Activated CD4-positive, alpha-beta T cell treated with anti-CD3 and anti-CD28 coated beads, Interleukin-2, amount 50 U/mL, for 4 hours (primary cell): ENCODE data around the gene HTR4.

ENCODE experiments used
- DNase-seq, 2 experiments: peaks; one replicate each; pipeline ENCODE4 v3.0.0-alpha.2; 2020

The HTR4 gene

DNA sequence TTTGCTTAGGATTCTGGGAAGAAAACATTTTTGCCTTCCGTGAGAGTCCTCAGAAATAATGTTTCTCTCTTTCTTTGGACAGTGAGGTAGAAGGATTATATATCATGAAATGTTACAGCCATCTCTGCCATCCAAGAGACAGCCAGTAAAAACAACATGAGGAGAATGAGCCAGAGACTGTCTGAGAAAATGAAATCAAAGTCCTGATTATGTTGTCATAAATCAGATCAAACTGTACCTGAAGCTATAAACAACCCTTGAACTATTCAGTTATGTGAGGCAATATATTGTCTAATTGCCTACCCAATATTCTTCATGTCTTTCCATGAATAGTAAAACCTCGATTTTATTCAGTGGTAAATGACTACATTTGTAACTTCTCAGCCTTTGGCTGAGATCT, 9.2 kb upstream of the HTR4 start:
- DNase-seq: no peak

DNA sequence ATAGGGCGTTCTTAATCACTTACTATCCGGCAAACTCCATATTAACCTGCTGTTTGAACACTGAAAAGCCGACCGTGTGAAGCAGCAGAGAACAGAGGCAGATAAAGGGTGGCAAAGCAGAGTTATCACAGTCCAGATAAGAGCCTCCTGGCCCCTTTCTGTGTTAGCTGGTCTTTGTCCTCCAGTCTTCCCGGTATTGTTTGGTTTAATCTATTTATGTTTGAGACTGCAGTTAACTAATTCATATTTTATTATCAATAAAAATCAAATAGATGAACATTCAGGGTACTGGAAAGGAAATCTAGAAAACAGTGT, 6.0 kb upstream of the HTR4 start:
- DNase-seq: no peak

DNA sequence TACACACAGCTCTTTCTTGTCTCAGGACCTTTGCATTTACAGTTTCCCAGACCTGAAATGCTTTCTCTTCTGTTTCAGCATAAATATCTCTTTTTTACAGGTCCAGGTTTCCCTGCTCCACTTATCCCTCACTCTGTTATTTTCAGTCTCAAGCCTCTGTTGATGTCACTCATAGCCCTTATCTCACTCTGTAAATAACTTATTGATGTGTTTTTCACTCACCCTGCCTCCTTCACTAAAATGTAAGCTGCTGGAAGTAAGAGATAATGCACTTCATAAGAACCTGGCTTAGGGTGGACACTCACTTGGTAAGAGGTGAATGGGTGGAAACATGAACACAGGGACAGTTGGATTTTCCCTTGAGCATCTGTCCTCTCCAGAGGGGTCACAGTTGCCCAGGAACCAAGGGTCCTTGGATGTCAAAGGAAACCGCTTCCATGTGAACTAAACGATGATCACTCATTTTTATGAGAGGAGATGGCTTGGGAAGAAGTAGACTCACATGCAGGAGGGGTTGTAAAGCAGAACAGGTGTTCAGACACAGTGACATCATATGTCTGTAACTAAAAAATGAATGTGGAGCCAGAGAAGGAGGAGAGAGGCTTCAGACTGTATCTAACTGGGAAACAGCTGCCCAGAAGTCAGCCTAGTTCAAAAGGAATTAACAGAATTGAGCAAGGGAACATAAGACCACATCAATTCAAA, 5.5 kb upstream of the HTR4 start:
- no peak for DNase-seq

DNA sequence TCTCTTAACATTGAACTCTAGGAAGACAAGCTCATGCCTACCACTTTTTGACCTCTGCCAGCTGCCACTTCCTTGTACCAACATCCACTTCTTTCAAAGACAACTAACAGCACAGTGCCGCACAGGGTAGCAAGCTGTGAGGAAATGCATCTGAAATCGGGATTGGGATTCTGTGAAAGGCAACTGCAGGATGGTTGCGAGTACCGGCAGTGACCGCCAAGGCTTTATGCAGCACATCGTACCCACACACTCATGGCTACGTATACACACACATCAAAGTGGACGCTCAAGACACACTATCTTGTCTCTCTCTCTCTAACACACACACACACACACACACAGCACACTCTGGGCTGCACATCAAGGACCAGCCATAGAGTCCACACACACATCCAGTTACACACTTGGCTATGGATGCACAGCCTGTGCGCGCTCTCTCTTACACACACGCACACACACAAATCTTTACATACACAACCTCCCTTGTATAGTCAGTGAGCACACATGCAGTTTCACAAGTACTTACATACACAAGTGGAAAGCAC, 964 bp downstream of the HTR4 start:
- no peak for DNase-seq

DNA sequence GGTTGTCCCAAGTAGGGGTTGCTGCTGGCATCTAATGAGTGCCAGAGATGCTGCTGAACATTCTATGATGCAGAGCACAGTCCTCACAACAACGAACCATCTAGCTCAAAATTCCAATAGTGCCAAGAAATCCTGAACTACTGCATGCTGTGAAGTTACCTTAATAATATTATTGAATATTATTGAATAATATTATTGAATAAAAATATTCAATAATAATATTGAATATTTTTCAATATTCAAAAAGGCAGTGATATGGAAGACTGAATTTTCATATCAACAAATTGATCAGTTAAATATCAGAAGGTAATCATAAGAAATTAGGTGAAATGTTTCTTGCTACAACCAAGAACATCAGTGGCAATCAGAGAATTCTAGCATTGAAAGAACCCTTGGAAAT, 2.8 kb downstream of the HTR4 start:
- no peak for DNase-seq

DNA sequence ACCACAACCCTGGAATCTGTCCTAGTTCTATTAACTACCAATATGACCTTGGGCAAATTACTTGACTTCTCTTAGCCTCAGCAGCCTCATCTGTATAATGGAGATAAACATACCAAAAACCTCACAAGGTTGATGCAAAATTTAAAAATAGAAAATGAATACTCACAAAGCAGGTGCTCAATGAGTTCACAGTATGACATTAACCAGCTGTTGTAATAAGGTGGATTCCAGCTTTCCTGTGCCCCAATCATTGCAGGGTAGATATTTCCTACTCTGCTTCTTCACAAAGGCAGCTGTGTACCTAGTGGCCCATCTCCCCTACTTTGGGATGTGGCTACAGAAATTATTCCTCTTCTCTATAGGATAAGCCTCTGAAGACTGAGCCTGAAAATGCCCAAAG, 8.8 kb downstream of the HTR4 start:
- DNase-seq: no peak

DNA sequence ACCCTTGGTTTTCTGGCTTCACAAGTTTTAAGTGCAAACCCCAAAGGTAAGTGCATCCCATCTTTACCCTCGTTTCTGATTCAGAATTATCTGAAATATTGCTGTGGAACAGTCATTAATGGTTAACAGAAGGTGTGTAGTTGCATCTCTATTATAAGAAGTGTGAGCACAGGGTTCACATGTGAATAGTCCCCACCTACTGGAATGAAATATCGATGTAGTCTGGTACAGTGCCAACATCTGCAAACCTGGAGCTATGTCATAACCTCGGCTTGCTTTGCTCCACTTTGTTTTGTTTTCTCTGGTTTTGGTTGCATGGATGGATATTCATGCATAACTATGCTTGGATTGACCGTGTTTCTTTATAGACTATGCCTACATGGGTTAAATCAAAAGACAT, 12.6 kb downstream of the HTR4 start:
- no peak for DNase-seq

DNA sequence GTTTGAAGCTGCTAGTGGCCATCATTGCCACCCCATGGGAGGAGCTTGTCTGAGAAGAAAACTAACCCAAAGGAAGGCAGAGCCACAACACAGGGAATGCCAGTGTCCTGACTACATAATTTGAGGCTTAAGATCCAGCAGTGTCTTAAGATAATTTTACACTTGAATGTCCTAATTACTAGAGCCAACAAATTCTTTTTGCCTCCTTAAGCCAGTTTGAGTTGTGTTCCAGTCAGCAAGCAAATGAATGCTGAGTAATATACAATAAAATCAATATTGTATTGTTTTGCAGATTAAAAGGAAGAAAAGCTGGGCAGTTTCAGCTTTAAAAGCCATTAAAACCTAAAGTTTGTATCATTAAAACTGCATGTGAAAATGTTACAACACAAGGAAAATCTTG, 13.9 kb downstream of the HTR4 start:
- DNase-seq: no peak

DNA sequence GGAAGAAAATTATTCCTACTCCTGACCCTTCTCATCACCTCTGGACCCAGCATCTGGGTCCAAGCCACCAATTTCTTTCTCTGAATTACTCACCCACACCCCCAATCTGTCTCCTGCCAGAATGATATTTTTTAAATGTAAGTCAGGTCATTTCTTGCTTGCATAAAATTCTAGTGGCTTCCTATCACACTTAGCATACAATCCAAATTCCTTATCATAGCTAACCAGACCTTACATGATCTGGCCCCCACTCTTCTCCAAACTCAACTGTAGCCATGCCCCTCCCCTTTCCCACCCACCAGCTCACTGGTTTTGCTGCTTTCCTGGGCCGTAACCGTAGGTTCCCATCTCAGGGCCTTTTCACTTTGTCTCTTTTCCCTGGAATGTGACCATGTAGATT, 15.2 kb downstream of the HTR4 start:
- DNase-seq: no peak

DNA sequence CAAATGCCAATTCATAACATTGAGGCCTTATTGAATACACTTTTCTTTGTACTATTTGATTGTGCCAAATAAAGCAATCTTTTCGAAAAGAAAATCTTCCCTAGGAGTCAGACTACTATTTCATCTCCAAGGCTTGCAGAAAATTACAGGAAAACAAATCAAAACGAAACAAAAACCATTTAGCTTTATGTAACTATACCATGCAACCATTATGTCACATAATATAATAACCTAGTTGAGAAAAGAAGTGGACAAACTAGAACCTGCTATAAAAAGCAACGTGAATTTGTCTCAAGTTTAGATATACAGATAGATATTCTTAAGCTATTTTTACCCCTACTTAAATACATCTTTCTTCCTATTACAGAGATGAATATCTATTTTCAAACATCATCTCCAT, 18.0 kb downstream of the HTR4 start:
- DNase-seq: no peak

DNA sequence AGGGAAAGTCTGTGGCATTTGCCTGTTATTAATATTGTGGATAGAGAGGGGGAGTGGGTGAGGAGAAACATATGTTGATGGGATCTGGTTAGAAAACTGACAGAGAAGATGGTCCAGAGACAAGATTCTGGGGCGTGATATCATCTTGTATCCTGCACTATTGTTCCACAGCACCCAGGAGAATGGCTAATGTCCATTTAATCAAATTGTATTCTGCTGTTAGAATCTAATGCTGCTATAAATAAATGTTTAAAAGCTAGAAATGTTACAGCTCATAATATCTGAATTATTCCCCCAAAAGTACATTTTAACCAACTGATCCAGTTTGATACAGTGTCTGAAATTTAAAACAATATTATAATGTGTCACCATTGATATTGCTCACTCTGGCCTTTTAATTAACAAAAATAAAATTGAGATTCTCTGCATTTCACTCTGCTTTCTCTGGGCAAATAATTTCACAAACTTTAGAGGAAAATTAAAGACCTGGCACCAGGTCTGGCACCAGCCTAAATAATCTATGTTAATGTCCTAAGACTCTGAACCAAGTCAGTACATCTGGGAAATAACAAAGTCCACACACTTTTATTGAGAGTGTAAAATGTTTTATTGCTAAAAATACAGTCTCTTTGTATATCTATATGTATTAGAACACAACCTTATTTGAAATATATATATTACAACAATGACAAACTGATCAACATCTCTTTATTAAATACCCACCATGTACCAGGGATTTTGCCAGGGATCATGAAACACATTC, 18.8 kb downstream of the HTR4 start:
- no peak for DNase-seq

DNA sequence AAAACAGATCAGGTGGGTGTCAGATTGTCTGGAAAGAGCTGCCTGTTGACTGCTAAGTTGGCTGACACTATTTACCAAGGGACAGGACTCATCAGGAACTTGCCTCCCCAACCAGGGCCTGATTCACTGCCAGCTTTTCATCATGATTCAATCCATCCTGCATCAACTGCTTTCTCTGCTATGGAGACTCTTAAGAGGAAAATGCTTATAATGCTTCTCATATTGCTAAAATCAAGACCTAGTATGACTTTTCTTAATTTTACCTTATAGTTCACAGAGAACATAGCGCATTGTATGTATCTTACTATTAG, 21.3 kb downstream of the HTR4 start:
- DNase-seq: no peak

DNA sequence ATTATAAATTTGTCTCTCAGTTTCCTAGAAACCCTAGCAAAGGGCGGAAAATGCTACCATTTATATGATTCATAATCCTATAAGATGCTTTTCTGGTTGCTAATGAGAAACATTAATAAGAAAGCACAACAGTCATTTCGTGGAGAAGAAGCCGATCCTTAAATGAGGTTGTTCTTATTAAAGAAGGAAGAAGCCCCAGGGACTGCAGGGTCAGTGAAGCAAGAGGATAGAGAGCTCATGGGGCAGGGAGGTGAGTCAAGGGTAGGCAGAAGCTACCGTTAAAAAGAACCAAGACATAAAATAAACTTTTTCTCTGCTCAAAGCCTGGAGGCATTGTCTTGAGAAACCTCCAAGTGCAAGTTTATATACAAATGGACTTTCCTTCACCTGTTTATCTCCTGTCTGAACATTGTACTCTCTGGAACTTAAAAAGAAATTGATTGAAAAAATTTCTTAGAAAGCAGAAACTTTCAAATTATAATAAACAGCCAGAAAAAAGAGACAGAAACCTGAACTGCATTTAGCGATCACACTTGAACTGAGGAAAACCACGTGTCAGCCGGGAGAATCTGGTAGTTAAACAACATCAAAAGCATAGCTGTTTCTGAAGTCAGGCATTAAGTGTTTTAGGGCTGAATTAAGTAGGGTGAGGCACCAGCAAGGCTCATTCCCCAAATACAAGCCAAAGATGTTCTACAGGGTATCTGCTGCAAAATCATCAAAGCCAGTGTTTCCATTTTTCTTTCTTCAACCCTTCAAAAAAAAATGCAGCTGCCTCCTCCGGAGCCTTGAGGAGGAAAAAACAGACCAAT, 21.9 kb downstream of the HTR4 start:
- DNase-seq: no peak

DNA sequence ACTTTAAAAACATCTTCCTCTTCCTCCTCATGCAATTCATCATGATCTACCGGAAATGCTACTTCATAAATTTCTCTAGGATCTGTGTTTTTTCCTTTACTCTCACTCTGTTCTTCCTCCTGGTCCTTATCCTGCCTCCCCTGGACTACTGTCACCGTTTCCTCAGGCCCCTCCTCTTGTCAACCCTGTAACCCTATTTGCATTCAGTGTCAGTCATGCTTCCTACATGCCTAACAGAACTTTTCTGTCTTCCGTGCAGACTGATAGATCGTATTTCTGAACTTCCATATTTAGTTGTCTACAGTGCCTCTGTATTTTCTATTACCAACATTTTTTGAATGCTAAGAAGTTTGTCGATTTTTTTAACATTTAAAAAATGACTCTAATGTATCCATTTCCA, 27.3 kb downstream of the HTR4 start:
- no peak for DNase-seq

DNA sequence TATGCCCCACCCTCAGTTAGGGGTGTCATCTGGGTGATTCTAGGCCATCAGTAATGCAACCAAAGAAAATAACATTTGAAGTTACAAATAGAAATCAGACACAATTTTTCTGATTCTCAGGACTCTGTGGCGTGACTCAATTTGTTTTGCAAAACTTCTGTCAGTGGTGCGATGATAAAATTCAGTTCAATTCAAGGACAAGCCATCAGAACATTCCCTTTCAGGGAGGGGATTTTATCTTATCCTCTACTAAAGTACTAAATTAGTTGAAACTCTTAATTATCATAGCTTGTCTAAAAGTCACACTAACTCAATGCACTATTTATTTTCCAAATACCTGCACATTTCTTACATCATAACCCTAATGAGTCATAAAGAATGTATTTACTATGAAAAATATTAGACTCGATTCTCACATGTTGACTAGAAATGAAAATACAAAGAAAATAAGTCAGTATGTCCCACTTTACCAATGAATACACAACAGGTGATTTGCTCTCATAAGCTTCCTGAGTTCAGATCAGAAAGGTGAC, 28.2 kb downstream of the HTR4 start:
- DNase-seq: no peak

DNA sequence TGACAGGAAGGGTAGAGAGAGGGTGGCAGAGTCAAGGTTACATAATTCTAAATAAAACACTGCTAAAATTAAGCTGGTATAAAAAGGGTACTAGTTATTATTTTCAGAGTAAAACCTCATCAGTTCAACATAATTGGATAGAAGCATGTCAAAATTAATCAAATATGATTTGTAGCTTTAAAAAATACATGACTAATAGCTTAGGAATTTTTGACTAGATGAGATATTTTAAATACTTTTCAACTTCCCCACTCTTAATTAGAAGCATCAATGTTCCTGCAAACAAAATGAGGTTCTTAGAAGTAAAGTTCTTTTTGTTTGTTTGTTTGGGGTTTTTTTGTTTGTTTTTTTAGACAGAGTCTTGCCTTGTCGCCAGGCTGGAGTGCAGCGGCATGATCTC, 29.1 kb downstream of the HTR4 start:
- no peak for DNase-seq

DNA sequence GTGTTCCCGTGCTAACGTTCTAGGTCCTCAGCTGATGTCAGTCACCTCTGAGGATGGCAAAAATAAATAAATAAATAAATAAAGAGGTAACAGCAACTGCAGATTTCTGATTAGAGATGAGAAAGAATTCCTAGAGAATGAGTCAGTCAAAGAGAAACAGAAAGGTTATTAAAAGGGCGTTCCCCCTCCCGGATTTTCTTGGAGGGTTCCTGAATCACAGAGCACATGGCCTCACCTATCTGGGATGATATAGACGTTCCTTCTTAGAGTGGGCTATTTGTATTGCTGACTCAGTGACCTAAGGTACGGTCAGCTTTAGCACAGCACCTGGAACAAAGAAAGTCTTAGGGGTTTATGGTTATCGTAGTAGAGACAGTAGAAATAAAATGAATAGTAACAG, 30.6 kb downstream of the HTR4 start:
- no peak for DNase-seq

DNA sequence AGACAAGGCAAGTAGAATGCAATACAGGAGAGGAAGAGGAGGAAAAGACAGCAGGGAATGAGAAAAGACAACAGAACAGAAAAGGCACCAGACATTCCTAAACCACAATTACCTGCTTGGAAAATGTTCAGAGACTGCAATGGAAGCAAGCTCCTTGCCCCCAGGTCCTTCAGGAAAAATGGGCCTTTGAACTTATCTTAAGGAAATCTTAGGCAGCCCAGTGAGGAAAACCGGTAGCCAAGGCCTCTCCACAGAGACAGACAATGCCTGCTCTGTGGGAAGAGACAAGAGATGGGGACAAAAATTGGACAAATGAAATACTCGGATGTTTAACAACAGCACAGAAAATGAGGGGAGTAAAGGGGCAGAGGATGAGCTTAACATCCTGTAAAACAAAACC, 31.2 kb downstream of the HTR4 start:
- DNase-seq: no peak

DNA sequence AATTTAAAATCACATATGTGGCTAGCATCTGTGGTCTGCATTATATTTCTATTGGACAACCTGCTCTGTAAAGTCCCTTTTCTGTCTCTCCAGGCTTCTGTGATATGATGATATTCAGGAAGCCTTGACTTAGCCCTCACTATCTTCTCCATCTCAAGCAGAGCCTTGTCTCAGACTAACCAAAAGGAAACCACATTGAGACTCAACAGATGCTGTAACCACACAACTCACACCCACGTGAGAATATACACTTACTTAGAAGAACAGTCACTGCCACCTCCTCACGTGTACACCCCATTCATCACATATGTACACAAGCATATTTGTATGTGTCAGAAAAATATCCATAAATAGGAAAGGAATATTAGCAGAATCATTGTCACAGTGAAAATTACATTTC, 33.6 kb downstream of the HTR4 start:
- DNase-seq: no peak

DNA sequence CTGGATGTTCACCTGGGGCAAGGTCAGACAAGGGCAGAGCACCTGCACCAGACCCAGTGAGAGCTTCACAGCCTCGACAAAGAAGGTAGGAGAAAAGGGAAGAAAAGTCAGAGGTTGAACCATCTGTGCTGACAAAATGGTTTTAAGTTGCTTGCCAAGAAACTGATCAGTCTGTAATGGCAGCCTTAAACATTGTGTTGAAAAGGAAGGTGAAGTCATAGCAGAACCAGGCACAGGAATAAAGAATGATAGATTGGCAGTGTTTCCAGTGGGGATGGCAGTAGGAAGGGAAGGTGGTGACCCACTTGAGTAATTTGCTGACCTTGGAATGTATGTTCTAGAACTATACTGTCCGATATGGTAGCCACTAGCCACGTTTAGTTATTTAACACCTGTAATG, 34.2 kb downstream of the HTR4 start:
- DNase-seq: no peak

DNA sequence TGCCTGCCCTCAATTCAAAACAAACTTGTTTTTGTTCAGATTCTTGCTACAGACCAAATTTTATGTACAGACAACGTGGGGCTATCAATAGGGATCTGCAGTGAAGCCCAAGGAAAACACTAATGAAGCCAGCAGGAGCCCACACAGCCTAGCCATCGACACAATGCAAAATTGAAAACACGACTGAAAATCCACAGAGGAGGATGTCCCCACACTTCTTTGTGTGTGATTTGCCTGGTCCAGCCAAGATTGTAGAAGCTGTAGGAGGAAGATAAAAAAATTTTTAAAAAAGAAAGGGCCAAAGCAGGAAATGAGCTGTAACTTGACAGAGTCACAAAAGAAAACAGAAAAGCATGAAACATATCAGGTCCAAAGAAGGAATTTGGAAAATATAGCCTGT, 34.8 kb downstream of the HTR4 start:
- no peak for DNase-seq

DNA sequence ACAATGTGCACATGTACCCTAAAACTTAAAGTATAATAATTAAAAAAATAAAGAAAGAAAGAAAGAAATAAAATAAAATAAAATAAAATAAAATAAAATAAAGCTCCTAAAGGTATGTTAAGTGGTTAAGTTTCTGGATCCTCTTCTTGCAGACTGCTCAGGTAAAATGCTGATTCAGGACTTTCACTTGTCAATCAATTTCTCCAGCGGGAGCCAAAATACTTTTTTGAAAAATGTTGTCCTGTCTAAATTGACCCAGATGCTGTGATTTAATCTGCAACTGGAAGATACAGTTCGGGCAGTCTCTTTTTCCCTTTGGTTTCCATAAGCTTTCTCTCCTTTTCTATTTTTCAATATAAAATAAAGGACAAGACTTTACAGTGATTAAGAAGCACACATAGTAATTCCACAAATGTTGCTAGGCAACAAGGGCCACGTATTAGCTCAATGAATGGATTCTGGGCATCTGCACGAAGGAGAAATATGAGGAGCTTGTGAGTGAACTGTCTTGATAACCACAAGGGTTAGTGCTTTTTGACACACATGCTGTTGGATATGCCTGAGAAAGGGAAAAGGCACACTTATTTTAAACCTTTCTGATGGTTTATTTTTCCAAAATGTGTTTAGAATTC, 38.6 kb downstream of the HTR4 start:
- DNase-seq: no peak

DNA sequence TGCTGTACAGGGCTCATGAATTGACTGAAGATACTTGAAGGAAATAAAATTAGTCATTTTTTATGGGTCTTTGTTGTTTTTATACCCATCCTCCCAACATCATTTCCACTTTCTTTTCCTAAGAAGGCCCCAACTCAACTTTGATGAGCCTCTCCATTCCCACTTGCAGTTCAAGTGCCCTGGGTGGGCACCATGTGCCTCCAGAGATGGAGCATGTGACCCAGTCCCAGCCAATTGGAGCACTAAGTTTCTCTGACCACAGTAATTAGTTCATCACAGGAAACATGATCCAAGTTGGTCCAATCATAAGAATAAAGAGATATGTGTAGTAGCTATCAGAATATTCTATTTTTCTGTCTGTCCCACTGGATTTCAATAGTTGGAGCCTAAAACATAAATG, 46.9 kb downstream of the HTR4 start:
- no peak for DNase-seq
